ENCODE results near the gene NBPF3. TPM values are rescaled to one million over a fixed set of nuclear protein-coding genes. Genes with fewer than 3 reads are reported as not detected.

Gene NBPF3
- total RNA-seq, 1 experiment from 2014 or later: 17.3 TPM

DNA sequence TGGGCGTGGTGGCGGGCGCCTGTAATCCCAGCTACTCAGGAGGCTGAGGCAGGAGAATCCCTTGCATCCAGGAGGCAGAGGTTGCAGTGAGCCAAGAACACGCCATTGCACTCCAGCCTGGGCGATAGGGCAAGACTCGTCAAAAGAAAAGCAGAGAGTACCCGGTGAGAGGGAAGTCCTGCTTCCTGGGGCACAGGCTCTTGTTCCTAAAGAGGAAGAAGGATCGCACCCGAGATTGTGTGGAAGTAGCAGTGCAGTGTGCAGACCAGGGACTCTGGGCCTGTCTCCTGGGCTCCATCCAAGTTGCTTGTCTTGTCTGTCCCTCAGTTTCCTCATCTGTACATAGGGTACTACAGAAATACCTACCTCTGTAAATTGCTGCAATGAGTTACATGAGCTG, 29.6 kb downstream of the NBPF3 start:
- ChIA-PET RAD21 (ENCODE audit: low non-redundant PET in 1 of 2, low total read pairs in 2 of 2, uncharacterized antibody in 2 of 2, unreplicated experiment in 2 of 2) (no interaction called here), CTCF (no interaction called here), POLR2A (no interaction called here)
- H3K27ac ChIP-seq (ENCODE audit: low read depth, low read length): no peak overlapping the region
- H3K4me2 ChIP-seq (ENCODE audit: low read length): no peak overlapping the region
- H4K20me1 ChIP-seq (ENCODE audit: insufficient read depth): no peaks in the 10 kb centered on the region
- no peak overlapping the region for H2AFZ ChIP-seq (ENCODE audit: low read depth, low read length, poor library complexity, severe bottlenecking)
- H3K9me3 ChIP-seq (ENCODE audit: control insufficient read depth in 1 of 2, insufficient read depth in 1 of 2, low read depth in 1 of 2, low read length in 2 of 2): no peaks in the 10 kb centered on the region
- no peaks in the 10 kb centered on the region for H3K27me3 ChIP-seq (ENCODE audit: insufficient read depth, low read length)
- H3K4me1 ChIP-seq (ENCODE audit: control insufficient read depth in 1 of 2, insufficient read depth in 2 of 2, low read length in 2 of 2): no peaks in the 10 kb centered on the region
- no peaks in the 10 kb centered on the region for H3K79me2 ChIP-seq (ENCODE audit: insufficient read depth, low read length)
- intact Hi-C loops (cut with micrococcal nuclease): no loop called here
- no TSS peak for BruUV-seq (replicated peaks)
- no peak overlapping the region for H3K9ac ChIP-seq (ENCODE audit: low read length)
- DNase-seq (ENCODE audit: low read depth, low spot score): no peak
- no peaks in the 10 kb centered on the region for H3K9me2 ChIP-seq (ENCODE audit: insufficient read depth)
- no peak overlapping the region for H3K4me3 ChIP-seq (replicated peaks in 1 of 2; ENCODE audit: low read depth in 1 of 2, low read length in 2 of 2)
- no peak for ATAC-seq
- TF ChIP-seq CBX3 (IDR thresholded peaks at IDR 0.05; ENCODE audit: low read depth) (no peak), POLR2A (IDR thresholded peaks at IDR 0.05; ENCODE audit: borderline replicate concordance, extremely low read depth, insufficient read depth, insufficient read length) (no peak), CEBPB (IDR thresholded peaks at IDR 0.05; ENCODE audit: low read depth) (no peak)
- H3K36me3 ChIP-seq (ENCODE audit: control insufficient read depth in 1 of 2, insufficient read depth in 2 of 2, low read length in 2 of 2): no peaks in the 10 kb centered on the region; a peak in 1 of 4 replicates

DNA sequence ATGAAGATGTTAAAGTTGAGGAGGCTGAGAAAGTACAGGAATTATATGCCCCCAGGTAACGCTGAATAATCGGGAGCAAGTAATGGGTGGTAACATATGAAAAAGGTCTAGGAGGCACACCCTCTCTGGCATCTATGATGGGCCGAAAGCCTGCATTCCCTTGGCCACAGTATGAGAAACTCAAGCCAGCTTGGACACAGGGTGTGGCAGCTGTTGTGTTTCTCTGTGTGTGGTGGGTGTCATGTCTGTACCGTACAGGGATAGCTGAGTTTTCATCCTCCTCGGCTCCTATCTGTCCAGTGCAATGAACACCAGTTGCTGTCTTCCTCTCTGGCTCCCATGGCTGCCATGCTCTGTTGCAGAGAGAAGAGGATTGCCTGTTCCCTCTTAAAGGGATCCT, 32.9 kb downstream of the NBPF3 start:
- H2AFZ ChIP-seq (ENCODE audit: low read depth, low read length, poor library complexity, severe bottlenecking): no peak overlapping the region
- H3K9me2 ChIP-seq (ENCODE audit: insufficient read depth): no peaks in the 10 kb centered on the region
- BruUV-seq (replicated peaks): no TSS peak
- intact Hi-C loops (cut with micrococcal nuclease): no loop called here
- H3K27me3 ChIP-seq (ENCODE audit: insufficient read depth, low read length): no peaks in the 10 kb centered on the region
- no peak for DNase-seq (ENCODE audit: low read depth, low spot score)
- H3K4me1 ChIP-seq (ENCODE audit: control insufficient read depth in 1 of 2, insufficient read depth in 2 of 2, low read length in 2 of 2): no peaks in the 10 kb centered on the region
- POLR2A ChIA-PET: no interaction called here
- RAD21 ChIA-PET (ENCODE audit: low non-redundant PET in 1 of 2, low total read pairs in 2 of 2, uncharacterized antibody in 2 of 2, unreplicated experiment in 2 of 2): no interaction called here
- no peaks in the 10 kb centered on the region; a peak in 1 of 4 replicates for H3K36me3 ChIP-seq (ENCODE audit: control insufficient read depth in 1 of 2, insufficient read depth in 2 of 2, low read length in 2 of 2)
- no peak overlapping the region for H3K4me2 ChIP-seq (ENCODE audit: low read length)
- no peak for ATAC-seq
- no peaks in the 10 kb centered on the region for H4K20me1 ChIP-seq (ENCODE audit: insufficient read depth)
- CTCF ChIA-PET: no interaction called here
- no peak overlapping the region for H3K4me3 ChIP-seq (replicated peaks in 1 of 2; ENCODE audit: low read depth in 1 of 2, low read length in 2 of 2)
- H3K27ac ChIP-seq (ENCODE audit: low read depth, low read length): no peak overlapping the region
- H3K9me3 ChIP-seq (ENCODE audit: control insufficient read depth in 1 of 2, insufficient read depth in 1 of 2, low read depth in 1 of 2, low read length in 2 of 2): no peaks in the 10 kb centered on the region
- no peaks in the 10 kb centered on the region for H3K79me2 ChIP-seq (ENCODE audit: insufficient read depth, low read length)
- H3K9ac ChIP-seq (ENCODE audit: low read length): no peak overlapping the region
- no peak for TF ChIP-seq ZNF274 (IDR thresholded peaks at IDR 0.05; ENCODE audit: low read depth, low read length)
- no peak for TF ChIP-seq POLR2A (IDR thresholded peaks at IDR 0.05; ENCODE audit: borderline replicate concordance, extremely low read depth, insufficient read depth, insufficient read length)
- TF ChIP-seq TCF7L2 (IDR thresholded peaks at IDR 0.05; ENCODE audit: borderline replicate concordance, extremely low read depth, insufficient read depth, insufficient read length): no peak
- TF ChIP-seq, protein P1, sequence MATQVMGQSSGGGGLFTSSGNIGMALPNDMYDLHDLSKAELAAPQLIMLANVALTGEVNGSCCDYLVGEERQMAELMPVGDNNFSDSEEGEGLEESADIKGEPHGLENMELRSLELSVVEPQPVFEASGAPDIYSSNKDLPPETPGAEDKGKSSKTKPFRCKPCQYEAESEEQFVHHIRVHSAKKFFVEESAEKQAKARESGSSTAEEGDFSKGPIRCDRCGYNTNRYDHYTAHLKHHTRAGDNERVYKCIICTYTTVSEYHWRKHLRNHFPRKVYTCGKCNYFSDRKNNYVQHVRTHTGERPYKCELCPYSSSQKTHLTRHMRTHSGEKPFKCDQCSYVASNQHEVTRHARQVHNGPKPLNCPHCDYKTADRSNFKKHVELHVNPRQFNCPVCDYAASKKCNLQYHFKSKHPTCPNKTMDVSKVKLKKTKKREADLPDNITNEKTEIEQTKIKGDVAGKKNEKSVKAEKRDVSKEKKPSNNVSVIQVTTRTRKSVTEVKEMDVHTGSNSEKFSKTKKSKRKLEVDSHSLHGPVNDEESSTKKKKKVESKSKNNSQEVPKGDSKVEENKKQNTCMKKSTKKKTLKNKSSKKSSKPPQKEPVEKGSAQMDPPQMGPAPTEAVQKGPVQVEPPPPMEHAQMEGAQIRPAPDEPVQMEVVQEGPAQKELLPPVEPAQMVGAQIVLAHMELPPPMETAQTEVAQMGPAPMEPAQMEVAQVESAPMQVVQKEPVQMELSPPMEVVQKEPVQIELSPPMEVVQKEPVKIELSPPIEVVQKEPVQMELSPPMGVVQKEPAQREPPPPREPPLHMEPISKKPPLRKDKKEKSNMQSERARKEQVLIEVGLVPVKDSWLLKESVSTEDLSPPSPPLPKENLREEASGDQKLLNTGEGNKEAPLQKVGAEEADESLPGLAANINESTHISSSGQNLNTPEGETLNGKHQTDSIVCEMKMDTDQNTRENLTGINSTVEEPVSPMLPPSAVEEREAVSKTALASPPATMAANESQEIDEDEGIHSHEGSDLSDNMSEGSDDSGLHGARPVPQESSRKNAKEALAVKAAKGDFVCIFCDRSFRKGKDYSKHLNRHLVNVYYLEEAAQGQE (IDR thresholded peaks at IDR 0.05; ENCODE audit: low read depth): no peak
- TF ChIP-seq YY1 (IDR thresholded peaks at IDR 0.05; ENCODE audit: extremely low read depth, insufficient replicate concordance, low read depth, low read length): no peak
- TF ChIP-seq FOSL1 (IDR thresholded peaks at IDR 0.05; ENCODE audit: low read depth): no peak
- TF ChIP-seq SRF (IDR thresholded peaks at IDR 0.05; ENCODE audit: low read depth): no peak
- TF ChIP-seq POLR2AphosphoS5 (IDR thresholded peaks at IDR 0.05; ENCODE audit: low read depth, low read length): no peak
